ENCODE measurements around the gene EFCAB13. TPM values are rescaled to one million over a fixed set of nuclear protein-coding genes. Genes with fewer than 3 reads are reported as not detected.
"Not testable (repeated sequence)": the region's sequence is repeated elsewhere in the genome, so short reads cannot be mapped to it uniquely, and the experiment has no call there.

Gene EFCAB13
- total and polyA plus RNA-seq, 4 donors = 0.80 to 2.9 (median 2.3) TPM

GRCh38 chr17:47423406-47424295 is 99.9 kb downstream of the EFCAB13 start:
- Histone ChIP-seq H3K36me3 (ENCODE audit: control insufficient read depth in 4 of 4, insufficient read depth in 3 of 4, low read depth in 1 of 4, low read length in 3 of 4) (no peaks in the 10 kb centered on the region), H3K9me3 (ENCODE audit: control insufficient read depth in 4 of 4, low read length in 3 of 4) (no peaks in the 10 kb centered on the region), H3K4me3 (ENCODE audit: low read depth in 1 of 3, low read length in 3 of 3) (peak overlapping the region in 2 of 3 donors; percentile 52 to 74), H3K4me1 (ENCODE audit: control insufficient read depth in 4 of 4, insufficient read depth in 4 of 4, low read length in 3 of 4) (peaks cover 0 to 11% (median 8%) of the 10 kb centered on the region in 4 donors), H3K27me3 (ENCODE audit: control insufficient read depth in 4 of 4, insufficient read depth in 4 of 4, low read length in 3 of 4) (no peaks in the 10 kb centered on the region), H3K27ac (ENCODE audit: low read depth in 1 of 2, low read length in 2 of 2) (no peak overlapping the region), H3K9ac (ENCODE audit: low read depth in 1 of 2, low read length in 2 of 2) (no peak overlapping the region)
- TF ChIP-seq CTCF (IDR thresholded peaks at IDR 0.05; ENCODE audit: low read depth, low read length, missing input control) (no peak), ZBTB33 (IDR thresholded peaks at IDR 0.05) (no peak)
- DNase-seq (ENCODE audit: low spot score) = peak; percentile 42
- 6% methylated on average over 113 of the region's 113 CpGs for WGBS

GRCh38 chr17:47425233-47425632 is 101.5 kb downstream of the EFCAB13 start:
- H3K9me3 ChIP-seq (ENCODE audit: control insufficient read depth in 4 of 4, low read length in 3 of 4); H3K27ac ChIP-seq (ENCODE audit: low read depth in 1 of 2, low read length in 2 of 2); DNase-seq (ENCODE audit: low spot score); H3K27me3 ChIP-seq (ENCODE audit: control insufficient read depth in 4 of 4, insufficient read depth in 4 of 4, low read length in 3 of 4); H3K4me3 ChIP-seq (ENCODE audit: low read depth in 1 of 3, low read length in 3 of 3); H3K36me3 ChIP-seq (ENCODE audit: control insufficient read depth in 4 of 4, insufficient read depth in 3 of 4, low read depth in 1 of 4, low read length in 3 of 4); H3K9ac ChIP-seq (ENCODE audit: low read depth in 1 of 2, low read length in 2 of 2): not testable (repeated sequence)
- WGBS = 97% methylated on average over 3 of the region's 3 CpGs
- peaks cover 0 to 11% (median 8%) of the 10 kb centered on the region in 4 donors for H3K4me1 ChIP-seq (ENCODE audit: control insufficient read depth in 4 of 4, insufficient read depth in 4 of 4, low read length in 3 of 4)

GRCh38 chr17:47425887-47426635 is 102.3 kb downstream of the EFCAB13 start:
- H3K9ac ChIP-seq (ENCODE audit: low read depth in 1 of 2, low read length in 2 of 2); DNase-seq (ENCODE audit: low spot score); H3K36me3 ChIP-seq (ENCODE audit: control insufficient read depth in 4 of 4, insufficient read depth in 3 of 4, low read depth in 1 of 4, low read length in 3 of 4); H3K27me3 ChIP-seq (ENCODE audit: control insufficient read depth in 4 of 4, insufficient read depth in 4 of 4, low read length in 3 of 4); H3K9me3 ChIP-seq (ENCODE audit: control insufficient read depth in 4 of 4, low read length in 3 of 4); H3K4me3 ChIP-seq (ENCODE audit: low read depth in 1 of 3, low read length in 3 of 3); H3K27ac ChIP-seq (ENCODE audit: low read depth in 1 of 2, low read length in 2 of 2): not testable (repeated sequence)
- H3K4me1 ChIP-seq (ENCODE audit: control insufficient read depth in 4 of 4, insufficient read depth in 4 of 4, low read length in 3 of 4) = peaks cover 0 to 11% (median 8%) of the 10 kb centered on the region in 4 donors
- 88% methylated on average over 3 of the region's 3 CpGs for WGBS

GRCh38 chr17:47427985-47428384 is 104.2 kb downstream of the EFCAB13 start:
- H3K9me3 ChIP-seq (ENCODE audit: control insufficient read depth in 4 of 4, low read length in 3 of 4) = no peaks in the 10 kb centered on the region
- no peaks in the 10 kb centered on the region for H3K36me3 ChIP-seq (ENCODE audit: control insufficient read depth in 4 of 4, insufficient read depth in 3 of 4, low read depth in 1 of 4, low read length in 3 of 4)
- 31% methylated on average over 2 of the region's 2 CpGs for WGBS
- no peaks in the 10 kb centered on the region for H3K27me3 ChIP-seq (ENCODE audit: control insufficient read depth in 4 of 4, insufficient read depth in 4 of 4, low read length in 3 of 4)
- H3K4me1 ChIP-seq (ENCODE audit: control insufficient read depth in 4 of 4, insufficient read depth in 4 of 4, low read length in 3 of 4) = peaks cover 0 to 11% (median 8%) of the 10 kb centered on the region in 4 donors
- H3K27ac ChIP-seq (ENCODE audit: low read depth in 1 of 2, low read length in 2 of 2) = no peak overlapping the region
- no peak overlapping the region for H3K4me3 ChIP-seq (ENCODE audit: low read depth in 1 of 3, low read length in 3 of 3)
- H3K9ac ChIP-seq (ENCODE audit: low read depth in 1 of 2, low read length in 2 of 2) = no peak overlapping the region
- TF ChIP-seq HNF4A (conservative IDR thresholded peaks at IDR 0.05) (no peak), EGR1 (IDR thresholded peaks at IDR 0.05; ENCODE audit: low read depth in 2 of 2) (no peak), YY1 (IDR thresholded peaks at IDR 0.05) (no peak), SP1 (IDR thresholded peaks at IDR 0.05) (no peak), ATF3 (IDR thresholded peaks at IDR 0.05) (no peak), JUND (IDR thresholded peaks at IDR 0.05) (no peak), REST (IDR thresholded peaks at IDR 0.05) (no peak), TAF1 (conservative IDR thresholded peaks at IDR 0.05) (no peak)
- DNase-seq (ENCODE audit: low spot score) = no peak

Data from liver (tissue), 9 donors.